IMR-90 (cell line): ENCODE measurements around the gene PPP1CB.

Experiments used
- BHLHE40 ChIP-seq: fragments of 150-350 bp; IDR thresholded peaks from 2 replicates; pipeline ENCODE4 v1.6.1; 2016; ENCODE audit warnings: mild to moderate bottlenecking, low read depth, low read length
- CHD1 ChIP-seq: IDR thresholded peaks from 2 replicates; pipeline ENCODE4 v1.6.1; 2012; ENCODE audit warnings: low read depth, low read length, improper control_type of control experiment
- MAFK ChIP-seq: IDR thresholded peaks from 2 replicates; pipeline ENCODE4 v1.6.1; 2012; ENCODE audit warnings: low read depth, low read length, improper control_type of control experiment
- MXI1 ChIP-seq: IDR thresholded peaks from 2 replicates; pipeline ENCODE4 v1.6.1; 2012; ENCODE audit warnings: low read depth, mild to moderate bottlenecking, low read length, moderate library complexity, borderline replicate concordance
- POLR2A ChIP-seq: IDR thresholded peaks from 2 replicates; pipeline ENCODE4 v1.6.1; 2012; ENCODE audit warnings: mild to moderate bottlenecking, low read depth, low read length
- RFX5 ChIP-seq: IDR thresholded peaks from 2 replicates; pipeline ENCODE4 v1.8.0; 2012; ENCODE audit warnings: low read depth, mild to moderate bottlenecking, low read length, moderate library complexity
- TF ChIP-seq, protein P1 (sequence below): conservative IDR thresholded peaks from 2 replicates; pipeline ENCODE4 v1.5.1; 2012; ENCODE audit warnings: mild to moderate bottlenecking, low read depth, low read length, improper control_type of control experiment

DNA sequence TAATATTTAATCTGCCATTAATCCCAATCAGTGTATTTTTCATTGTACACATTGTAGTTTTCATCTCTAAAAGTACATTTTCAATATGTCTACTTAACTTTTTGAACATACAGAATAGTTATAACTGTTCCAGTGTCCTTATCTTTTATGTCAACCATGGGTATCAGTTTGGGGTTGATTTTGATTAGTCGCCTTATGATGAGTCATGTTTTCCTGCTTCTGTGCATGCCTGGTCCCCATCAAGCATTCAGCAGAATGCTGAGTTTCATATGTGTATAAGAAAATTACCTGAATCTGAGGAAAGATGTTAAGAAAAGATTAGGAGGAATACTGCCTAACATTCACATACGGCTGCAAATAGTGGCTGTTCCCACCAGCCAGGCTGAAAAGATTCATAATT, 76.8 kb downstream of the PPP1CB start:
- TF ChIP-seq, protein P1, sequence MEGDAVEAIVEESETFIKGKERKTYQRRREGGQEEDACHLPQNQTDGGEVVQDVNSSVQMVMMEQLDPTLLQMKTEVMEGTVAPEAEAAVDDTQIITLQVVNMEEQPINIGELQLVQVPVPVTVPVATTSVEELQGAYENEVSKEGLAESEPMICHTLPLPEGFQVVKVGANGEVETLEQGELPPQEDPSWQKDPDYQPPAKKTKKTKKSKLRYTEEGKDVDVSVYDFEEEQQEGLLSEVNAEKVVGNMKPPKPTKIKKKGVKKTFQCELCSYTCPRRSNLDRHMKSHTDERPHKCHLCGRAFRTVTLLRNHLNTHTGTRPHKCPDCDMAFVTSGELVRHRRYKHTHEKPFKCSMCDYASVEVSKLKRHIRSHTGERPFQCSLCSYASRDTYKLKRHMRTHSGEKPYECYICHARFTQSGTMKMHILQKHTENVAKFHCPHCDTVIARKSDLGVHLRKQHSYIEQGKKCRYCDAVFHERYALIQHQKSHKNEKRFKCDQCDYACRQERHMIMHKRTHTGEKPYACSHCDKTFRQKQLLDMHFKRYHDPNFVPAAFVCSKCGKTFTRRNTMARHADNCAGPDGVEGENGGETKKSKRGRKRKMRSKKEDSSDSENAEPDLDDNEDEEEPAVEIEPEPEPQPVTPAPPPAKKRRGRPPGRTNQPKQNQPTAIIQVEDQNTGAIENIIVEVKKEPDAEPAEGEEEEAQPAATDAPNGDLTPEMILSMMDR, result no peak
- no peak for TF ChIP-seq RFX5
- TF ChIP-seq CHD1, result no peak
- TF ChIP-seq MAFK, result 0 out of 2 replicates have a peak, but pooled peaks have one; percentile 39
- no peak for TF ChIP-seq MXI1
- TF ChIP-seq POLR2A, result no peak
- TF ChIP-seq BHLHE40, result no peak
